ENCODE data around the gene HLA-DQB1. TPM values are rescaled to one million over a fixed set of nuclear protein-coding genes. Genes with fewer than 3 reads are reported as not detected.
A peak's percentile ranks its signal among the peaks of the same experiment; 100 is the strongest.

Gene HLA-DQB1
- total RNA-seq, 1 donor: not detected

DNA sequence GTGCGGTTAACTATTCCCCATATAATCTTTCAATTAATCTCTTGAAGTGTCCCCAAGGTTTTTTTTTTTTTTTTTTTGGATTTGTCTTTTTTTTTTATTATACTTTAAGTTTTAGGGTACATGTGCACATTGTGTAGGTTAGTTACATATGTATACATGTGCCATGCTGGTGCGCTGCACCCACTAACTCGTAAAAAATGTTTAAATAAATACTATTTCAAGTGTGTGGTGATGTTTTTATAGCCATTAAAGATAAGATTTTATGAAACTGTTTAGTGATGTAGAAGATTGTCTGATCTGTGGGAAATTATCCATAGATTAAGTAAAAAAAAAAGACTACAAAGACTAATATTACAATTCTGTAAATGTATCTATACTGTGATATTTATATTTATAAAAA is 41.9 kb downstream of the HLA-DQB1 start:
- no peak overlapping the region for H3K4me3 ChIP-seq (ENCODE audit: low read depth, low read length)
- DNase-seq (ENCODE audit: low read depth): no peak
- TF ChIP-seq, protein P1, sequence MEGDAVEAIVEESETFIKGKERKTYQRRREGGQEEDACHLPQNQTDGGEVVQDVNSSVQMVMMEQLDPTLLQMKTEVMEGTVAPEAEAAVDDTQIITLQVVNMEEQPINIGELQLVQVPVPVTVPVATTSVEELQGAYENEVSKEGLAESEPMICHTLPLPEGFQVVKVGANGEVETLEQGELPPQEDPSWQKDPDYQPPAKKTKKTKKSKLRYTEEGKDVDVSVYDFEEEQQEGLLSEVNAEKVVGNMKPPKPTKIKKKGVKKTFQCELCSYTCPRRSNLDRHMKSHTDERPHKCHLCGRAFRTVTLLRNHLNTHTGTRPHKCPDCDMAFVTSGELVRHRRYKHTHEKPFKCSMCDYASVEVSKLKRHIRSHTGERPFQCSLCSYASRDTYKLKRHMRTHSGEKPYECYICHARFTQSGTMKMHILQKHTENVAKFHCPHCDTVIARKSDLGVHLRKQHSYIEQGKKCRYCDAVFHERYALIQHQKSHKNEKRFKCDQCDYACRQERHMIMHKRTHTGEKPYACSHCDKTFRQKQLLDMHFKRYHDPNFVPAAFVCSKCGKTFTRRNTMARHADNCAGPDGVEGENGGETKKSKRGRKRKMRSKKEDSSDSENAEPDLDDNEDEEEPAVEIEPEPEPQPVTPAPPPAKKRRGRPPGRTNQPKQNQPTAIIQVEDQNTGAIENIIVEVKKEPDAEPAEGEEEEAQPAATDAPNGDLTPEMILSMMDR (IDR thresholded peaks at IDR 0.05; ENCODE audit: insufficient read depth, low read depth, low read length): no peak

GRCh38 chr6:32623693-32624092 is 42.8 kb downstream of the HLA-DQB1 start:
- TF ChIP-seq, protein P1 (IDR thresholded peaks at IDR 0.05; ENCODE audit: insufficient read depth, low read depth, low read length): no peak
- DNase-seq (ENCODE audit: low read depth): no peak
- H3K4me3 ChIP-seq (ENCODE audit: low read depth, low read length): no peak overlapping the region

DNA sequence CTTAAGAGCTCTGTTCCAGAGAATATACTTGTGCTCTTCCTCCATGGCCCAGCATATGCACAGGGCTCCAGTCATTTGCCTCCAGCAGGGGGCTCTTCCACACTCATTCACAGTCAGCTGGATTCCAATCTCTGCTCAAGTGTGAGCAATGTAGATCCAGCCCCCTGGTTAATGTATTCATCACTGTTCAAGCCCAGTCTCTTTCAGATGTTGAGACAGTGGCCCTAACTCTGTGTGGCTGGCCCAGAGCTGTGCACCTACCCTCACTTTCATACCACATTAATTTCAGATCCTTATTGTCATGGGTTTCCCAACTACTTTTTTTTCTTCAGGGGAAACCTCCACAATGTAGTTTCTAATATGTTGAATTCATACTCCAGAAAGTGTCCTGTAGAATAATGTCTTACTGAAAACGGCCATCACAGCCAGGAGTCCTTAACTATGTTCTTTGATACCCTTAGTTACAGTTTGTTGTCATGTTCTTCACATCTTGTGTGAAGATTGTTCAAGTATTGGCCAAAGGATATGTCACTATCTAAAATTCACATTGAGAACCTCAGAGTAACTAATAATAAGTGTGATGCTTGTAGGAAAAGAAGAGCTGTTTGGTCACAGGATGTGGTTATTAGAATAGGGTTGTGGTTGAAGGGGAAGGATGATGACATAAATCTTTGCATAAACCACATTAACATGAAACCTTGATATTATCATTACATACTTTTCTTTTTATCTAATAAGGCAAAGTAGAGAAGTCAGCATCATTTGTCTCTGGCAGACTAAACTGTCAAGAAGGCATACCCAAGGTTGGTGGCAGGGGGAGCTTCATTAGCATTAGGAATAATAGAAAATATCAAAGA is 43.7 kb downstream of the HLA-DQB1 start:
- TF ChIP-seq, protein P1 (IDR thresholded peaks at IDR 0.05; ENCODE audit: insufficient read depth, low read depth, low read length): peak; percentile 40
- no peak overlapping the region for H3K4me3 ChIP-seq (ENCODE audit: low read depth, low read length)
- DNase-seq (ENCODE audit: low read depth): peak; percentile 20

DNA sequence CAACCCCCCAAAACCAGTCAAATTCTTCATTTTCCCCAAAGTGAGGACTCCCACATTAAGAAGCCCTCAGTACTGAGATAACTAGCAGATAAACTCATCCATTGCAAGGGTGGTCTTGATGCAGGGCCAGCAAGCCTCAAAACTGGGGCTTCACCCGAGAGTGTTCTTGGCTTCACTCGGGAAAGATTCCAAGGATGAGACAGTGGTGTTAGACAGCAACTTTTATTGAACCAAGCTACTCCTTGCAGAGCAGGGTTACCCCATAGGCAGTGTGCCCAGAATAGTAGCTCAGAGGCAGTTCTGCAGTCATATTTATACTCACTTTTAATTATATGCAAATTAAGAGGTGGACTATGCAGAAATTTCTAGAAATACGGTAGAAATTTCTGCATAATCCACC is 45.1 kb downstream of the HLA-DQB1 start:
- no peak overlapping the region for H3K4me3 ChIP-seq (ENCODE audit: low read depth, low read length)
- TF ChIP-seq, protein P1 (IDR thresholded peaks at IDR 0.05; ENCODE audit: insufficient read depth, low read depth, low read length): no peak
- no peak for DNase-seq (ENCODE audit: low read depth)

DNA sequence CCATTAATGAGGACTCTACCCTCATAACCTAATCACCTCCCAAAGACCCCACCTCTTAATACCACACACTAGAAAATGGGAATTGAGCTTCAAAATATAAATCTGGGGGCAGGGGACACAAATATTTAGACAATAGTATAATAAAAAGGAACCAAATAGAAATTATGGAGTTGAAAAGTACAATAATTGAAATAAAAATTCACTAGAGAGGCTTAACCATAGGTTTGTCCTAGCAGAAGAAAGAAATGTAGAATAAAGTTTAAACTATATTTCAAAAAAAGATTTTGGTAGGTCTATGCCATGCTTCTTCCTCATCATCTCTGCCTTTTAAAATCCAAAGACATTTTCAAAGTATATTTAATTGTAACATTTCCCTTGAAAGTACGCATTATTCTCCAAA is 48.7 kb downstream of the HLA-DQB1 start:
- TF ChIP-seq, protein P1 (IDR thresholded peaks at IDR 0.05; ENCODE audit: insufficient read depth, low read depth, low read length): no peak
- no peak for DNase-seq (ENCODE audit: low read depth)
- H3K4me3 ChIP-seq (ENCODE audit: low read depth, low read length): no peak overlapping the region

DNA sequence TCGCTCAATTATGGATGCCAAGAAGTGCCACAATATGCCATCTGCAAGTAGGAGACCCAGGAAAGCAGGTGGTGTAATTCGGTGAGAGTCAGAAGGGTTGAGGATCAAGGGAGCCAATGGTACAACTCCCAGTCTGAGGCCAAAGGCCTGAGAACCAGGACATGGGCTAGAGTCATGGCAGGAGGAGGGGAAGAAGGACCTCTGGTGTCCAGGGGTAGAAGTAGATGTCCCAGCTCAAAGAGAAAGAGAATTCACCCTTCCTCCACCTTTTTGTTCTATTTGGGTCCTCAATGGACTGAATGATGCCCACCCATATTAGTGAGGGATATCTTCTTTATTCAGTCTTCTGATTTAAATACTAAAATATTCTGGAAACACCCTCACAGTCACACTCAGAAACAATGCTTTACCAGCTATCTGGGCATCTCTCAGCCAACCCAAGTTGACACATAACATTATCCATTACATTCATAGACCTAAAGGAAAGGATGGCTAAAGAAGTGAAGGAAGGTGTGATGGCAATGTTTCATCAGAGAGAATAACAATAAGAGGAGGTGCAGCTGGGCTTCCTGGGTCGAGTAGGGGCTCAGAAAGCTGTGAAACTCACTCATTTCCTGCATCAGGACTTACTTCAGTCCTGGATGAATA is 50.4 kb downstream of the HLA-DQB1 start:
- H3K4me3 ChIP-seq (ENCODE audit: low read depth, low read length): no peak overlapping the region
- no peak for DNase-seq (ENCODE audit: low read depth)
- TF ChIP-seq, protein P1 (IDR thresholded peaks at IDR 0.05; ENCODE audit: insufficient read depth, low read depth, low read length): no peak

Data from fibroblast of villous mesenchyme (primary cell).